NOMO-1 treated with dmso at 0.1 percent for 144 hours (cell line): ENCODE data around the gene LRP1.
A peak's percentile ranks its signal among the peaks of the same experiment; 100 is the strongest.
"Not testable (repeated sequence)": the region's sequence is repeated elsewhere in the genome, so short reads cannot be mapped to it uniquely, and the experiment has no call there.

Experiments used
- DNase-seq: peaks from one replicate; lab custom pipeline; 2025; ENCODE audit not compliant: unreplicated experiment; lab: John Stamatoyannopoulos, UW

LRP1 gene

GRCh38 chr12:57110104-57111030, 17.9 kb upstream of the LRP1 start:
- DNase-seq: peak; percentile 78

- DNase-seq: peak; percentile 95
These were observed 17.1 kb upstream of the LRP1 start, which contains the start of gene STAT6 for GRCh38 chr12:57111031-57111734. STAT6 (minus strand) TSS chr12:57111362; CDS start chr12:57108278, 3,084 bp downstream.

- no peak for DNase-seq
These were observed 15.6 kb upstream of the LRP1 start for GRCh38 chr12:57112492-57113294.

GRCh38 chr12:57116580-57117281, 11.6 kb upstream of the LRP1 start:
- no peak for DNase-seq

GRCh38 chr12:57118711-57119271, 9.5 kb upstream of the LRP1 start:
- peak; percentile 67 for DNase-seq

- DNase-seq: no peak
These were observed 8.8 kb upstream of the LRP1 start for GRCh38 chr12:57119294-57120085.

- DNase-seq: not testable (repeated sequence)
These were observed 7.6 kb upstream of the LRP1 start for GRCh38 chr12:57120718-57121117.

- no peak for DNase-seq
These were observed 4.5 kb upstream of the LRP1 start for GRCh38 chr12:57123813-57124212.

- DNase-seq: peak; percentile 64
These were observed 3.9 kb upstream of the LRP1 start for GRCh38 chr12:57124261-57124877.

- DNase-seq: no peak
These were observed 2.2 kb upstream of the LRP1 start for GRCh38 chr12:57126061-57126460.

GRCh38 chr12:57126561-57126960, 1.7 kb upstream of the LRP1 start:
- no peak for DNase-seq

- peak; percentile 42 for DNase-seq
These were observed 1.1 kb upstream of the LRP1 start for GRCh38 chr12:57127101-57127725.

- DNase-seq: no peak
These were observed 400 bp downstream of the LRP1 start for GRCh38 chr12:57128519-57129247.

- no peak for DNase-seq
These were observed 1.1 kb downstream of the LRP1 start for GRCh38 chr12:57129321-57129842.

- peak; percentile 63 for DNase-seq
These were observed 1.6 kb downstream of the LRP1 start for GRCh38 chr12:57129889-57130288.

- no peak for DNase-seq
These were observed 2.7 kb downstream of the LRP1 start for GRCh38 chr12:57130941-57131340.

- DNase-seq: no peak
These were observed 3.8 kb downstream of the LRP1 start for GRCh38 chr12:57131896-57132744.
